Astrocyte of the cerebellum (primary cell): ENCODE measurements around the gene UQCC2.

Experiments used
- DNase-seq: peaks from one replicate; pipeline ENCODE4 v3.0.0-alpha.2; 2011; ENCODE audit warnings: low read depth
- H3K4me3 ChIP-seq: 2 replicates; pipeline ENCODE4 v1.5.1; 2011; ENCODE audit warnings: mild to moderate bottlenecking, low read depth, low read length, moderate library complexity
- CTCF ChIP-seq: IDR thresholded peaks from 2 replicates; pipeline ENCODE4 v1.5.1; 2012; ENCODE audit warnings: low read length, low read depth, moderate library complexity, mild to moderate bottlenecking; ENCODE audit errors: missing control alignments
- in situ Hi-C: cut with HindIII; loops from 2 replicates; pipeline ENCODE4 v1.10.0; 2017; ENCODE audit warnings: low sequenced_read_pairs

UQCC2 gene

DNA sequence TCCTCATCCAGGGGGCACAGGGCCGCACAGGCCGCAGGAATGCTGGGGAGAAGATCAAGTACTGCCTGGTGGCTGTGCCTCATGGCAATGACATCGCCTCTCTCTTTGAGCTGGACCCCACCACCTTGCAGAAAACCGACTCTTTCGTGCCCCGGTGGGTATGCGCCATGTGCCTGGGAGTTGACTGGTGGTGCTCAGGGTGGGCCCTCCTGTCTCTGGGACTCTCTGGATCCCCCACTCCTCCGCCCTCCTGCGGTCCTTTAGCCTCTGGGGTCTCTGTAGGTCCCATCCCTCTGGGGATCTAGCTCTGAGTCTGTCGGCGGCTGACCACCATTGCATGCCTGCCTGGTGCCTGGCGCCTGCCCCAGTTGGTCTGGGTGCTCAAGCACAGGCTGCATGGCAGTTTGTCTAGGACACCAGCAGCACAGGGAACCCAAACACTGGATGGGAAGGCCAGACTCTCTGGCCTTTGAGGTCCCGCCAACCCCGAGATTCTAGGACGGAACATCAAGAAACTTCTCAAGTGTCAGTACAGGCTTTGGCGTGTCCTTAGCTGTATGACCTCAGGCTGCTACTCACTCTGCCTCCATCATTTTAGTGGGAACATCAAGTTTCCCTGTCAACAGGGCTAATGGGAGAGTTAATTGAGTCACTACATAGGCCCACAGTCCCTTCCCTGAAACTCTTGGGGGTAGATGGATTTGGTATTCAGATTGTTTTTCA, 47.6 kb downstream of the UQCC2 start:
- no peak for DNase-seq
- no peak for TF ChIP-seq CTCF
- in situ Hi-C loops: loop anchor here (5.0 kb wide), 1 partner anchor 77 kb away; no protein-coding TSS in a partner anchor
- no peak overlapping the region for H3K4me3 ChIP-seq

DNA sequence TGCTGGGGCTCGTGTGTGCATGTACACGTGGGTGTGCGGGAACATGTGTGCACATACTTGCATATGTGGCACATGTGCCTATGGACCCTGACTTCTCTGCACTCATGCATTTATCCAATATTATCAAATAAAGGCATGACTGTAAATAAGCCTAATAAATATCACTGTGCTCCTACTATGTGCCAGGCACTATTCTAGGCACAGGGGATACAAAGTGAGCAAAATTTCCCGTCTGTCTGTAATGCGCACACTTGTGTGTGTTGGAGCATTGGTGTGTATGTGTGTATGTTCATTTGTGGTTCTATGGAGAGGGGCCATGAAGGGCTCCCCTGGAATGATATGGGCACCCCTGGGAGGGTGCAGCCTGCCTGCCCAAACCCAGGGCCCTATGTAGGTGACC, 48.5 kb downstream of the UQCC2 start:
- no peak overlapping the region for H3K4me3 ChIP-seq
- TF ChIP-seq CTCF: no peak
- in situ Hi-C loops: loop anchor here (5.0 kb wide), 1 partner anchor 76 kb away; no protein-coding TSS in a partner anchor
- no peak for DNase-seq

DNA sequence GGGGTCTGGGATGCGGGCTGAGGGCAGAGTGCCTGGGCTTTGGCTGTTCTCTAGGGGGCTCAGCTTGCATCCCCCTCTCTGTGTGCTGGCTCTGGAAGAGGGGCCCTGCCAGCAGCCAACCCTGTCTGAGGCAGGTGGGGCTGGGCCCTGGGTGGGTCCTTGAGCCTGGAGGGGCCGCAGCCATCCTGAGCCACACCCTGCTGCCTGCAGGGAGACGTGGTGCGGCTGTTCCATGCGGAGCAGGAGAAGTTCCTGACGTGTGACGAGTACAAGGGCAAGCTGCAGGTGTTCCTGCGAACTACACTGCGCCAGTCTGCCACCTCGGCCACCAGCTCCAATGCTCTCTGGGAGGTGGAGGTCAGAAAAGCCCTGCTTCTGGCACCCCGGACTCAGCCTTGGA, 49.2 kb downstream of the UQCC2 start:
- no peak overlapping the region for H3K4me3 ChIP-seq
- DNase-seq: no peak
- in situ Hi-C loops: loop anchor here (5.0 kb wide), 1 partner anchor 75 kb away; no protein-coding TSS in a partner anchor
- no peak for TF ChIP-seq CTCF

DNA sequence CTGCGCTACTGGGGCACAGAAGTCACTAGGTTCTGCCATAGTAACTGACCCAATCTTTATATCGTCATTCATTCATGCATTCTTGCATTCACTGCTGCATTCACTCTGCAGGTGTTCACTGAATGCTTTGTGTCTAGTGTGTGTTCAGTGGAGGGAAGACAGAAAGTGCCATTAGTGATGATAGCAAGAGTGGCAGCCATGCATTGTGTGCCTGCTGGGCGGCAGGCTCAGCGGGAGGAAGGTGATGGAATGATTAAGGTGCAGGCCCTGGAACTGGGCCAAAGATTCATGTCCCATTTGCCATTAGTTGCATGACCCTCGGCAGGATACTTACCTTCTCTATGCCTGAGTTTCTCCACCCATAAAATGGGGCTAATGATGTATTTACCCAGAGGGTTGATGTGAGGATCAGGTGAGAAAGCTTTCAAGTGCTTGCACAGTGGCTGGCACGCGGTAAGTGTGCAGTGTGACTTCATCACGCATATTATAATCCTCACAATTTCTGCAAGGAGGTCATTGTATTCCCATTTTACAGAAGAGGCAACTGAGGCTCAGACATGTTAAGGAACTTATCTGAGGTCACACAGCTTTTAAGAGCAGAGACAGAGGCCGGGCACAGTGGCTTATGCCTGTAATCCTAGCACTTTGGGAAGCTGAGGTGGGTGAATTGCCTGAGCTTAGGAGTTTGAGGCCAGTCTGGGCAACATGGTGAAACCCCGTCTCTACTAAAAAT, 50.2 kb downstream of the UQCC2 start:
- no peak for DNase-seq
- TF ChIP-seq CTCF: no peak
- no peak overlapping the region for H3K4me3 ChIP-seq
- in situ Hi-C loops: loop anchor here (5.0 kb wide), 1 partner anchor 74 kb away; no protein-coding TSS in a partner anchor

- DNase-seq: no peak
- no peak overlapping the region for H3K4me3 ChIP-seq
- TF ChIP-seq CTCF: no peak
- in situ Hi-C loops: loop anchor here (5.0 kb wide), 1 partner anchor 73 kb away; no protein-coding TSS in a partner anchor
Observed at GRCh38 chr6:33659986-33660385, 51.5 kb downstream of the UQCC2 start.

- TF ChIP-seq CTCF: no peak
- in situ Hi-C loops: no loop called here
- no peak overlapping the region for H3K4me3 ChIP-seq
- no peak for DNase-seq
Observed at GRCh38 chr6:33658982-33659689, 52.4 kb downstream of the UQCC2 start.
